22Rv1 (cell line): Measurements from ENCODE around the gene NCOA6.

Source experiments
- ZFX ChIP-seq: fragments of 450-650 bp; IDR thresholded peaks from 2 replicates; pipeline ENCODE4 v1.6.1; 2017; ENCODE audit warnings: antibody characterized with exemption, borderline replicate concordance
- TF ChIP-seq, protein P1 (sequence below): fragments of 450-650 bp; IDR thresholded peaks from 2 replicates; pipeline ENCODE4 v1.5.1; 2017; ENCODE audit warnings: mild to moderate bottlenecking

DNA sequence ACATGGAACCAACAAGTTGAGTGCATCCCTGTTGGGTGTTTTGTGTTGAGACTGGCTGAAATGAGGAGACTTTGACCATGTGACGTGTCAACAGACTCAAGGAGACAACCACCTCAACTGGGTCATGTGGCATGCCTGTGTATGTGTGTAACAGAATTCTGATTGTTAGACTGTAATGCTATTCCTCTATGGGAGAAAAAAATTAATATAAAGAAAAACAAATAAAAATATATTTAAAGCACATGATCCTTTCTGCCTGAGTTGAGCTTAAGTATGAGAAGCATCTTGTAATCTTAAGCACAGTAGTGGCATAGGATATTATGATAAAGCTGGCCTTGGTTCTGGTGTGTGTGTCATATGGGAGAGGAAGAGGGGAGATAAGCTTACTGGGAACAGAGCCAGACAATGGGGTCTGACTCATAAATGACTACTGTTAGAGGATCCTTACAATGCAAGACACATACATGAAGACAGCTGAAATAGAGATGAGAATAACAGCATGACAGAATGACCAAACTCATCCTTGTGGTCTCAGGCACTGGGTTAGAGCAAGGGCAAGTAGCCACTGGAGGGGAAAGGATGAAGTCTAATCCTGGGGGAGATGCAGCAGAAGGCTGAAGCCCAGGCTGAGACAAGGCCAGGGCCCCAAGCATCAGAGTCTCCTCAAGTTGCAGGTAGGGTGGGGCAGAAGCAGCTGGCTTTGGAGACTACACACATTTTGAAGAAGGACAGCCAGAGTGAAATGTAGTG, 112.1 kb downstream of the NCOA6 start:
- TF ChIP-seq, protein P1, sequence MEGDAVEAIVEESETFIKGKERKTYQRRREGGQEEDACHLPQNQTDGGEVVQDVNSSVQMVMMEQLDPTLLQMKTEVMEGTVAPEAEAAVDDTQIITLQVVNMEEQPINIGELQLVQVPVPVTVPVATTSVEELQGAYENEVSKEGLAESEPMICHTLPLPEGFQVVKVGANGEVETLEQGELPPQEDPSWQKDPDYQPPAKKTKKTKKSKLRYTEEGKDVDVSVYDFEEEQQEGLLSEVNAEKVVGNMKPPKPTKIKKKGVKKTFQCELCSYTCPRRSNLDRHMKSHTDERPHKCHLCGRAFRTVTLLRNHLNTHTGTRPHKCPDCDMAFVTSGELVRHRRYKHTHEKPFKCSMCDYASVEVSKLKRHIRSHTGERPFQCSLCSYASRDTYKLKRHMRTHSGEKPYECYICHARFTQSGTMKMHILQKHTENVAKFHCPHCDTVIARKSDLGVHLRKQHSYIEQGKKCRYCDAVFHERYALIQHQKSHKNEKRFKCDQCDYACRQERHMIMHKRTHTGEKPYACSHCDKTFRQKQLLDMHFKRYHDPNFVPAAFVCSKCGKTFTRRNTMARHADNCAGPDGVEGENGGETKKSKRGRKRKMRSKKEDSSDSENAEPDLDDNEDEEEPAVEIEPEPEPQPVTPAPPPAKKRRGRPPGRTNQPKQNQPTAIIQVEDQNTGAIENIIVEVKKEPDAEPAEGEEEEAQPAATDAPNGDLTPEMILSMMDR = no peak
- no peak for TF ChIP-seq ZFX
